ENCODE measurements around the gene CD28. TPM values are rescaled to one million over a fixed set of nuclear protein-coding genes. Genes with fewer than 3 reads are reported as not detected.

Gene CD28
- under 1 TPM; 0.05 to 0.51 TPM for total RNA-seq

- intact Hi-C loops (cut with DNase I), result no loop called here
- no peak for DNase-seq (ENCODE audit: low spot score)
- TF ChIP-seq POLR2AphosphoS5 (IDR thresholded peaks at IDR 0.05) (no peak), CTCF (IDR thresholded peaks at IDR 0.05) (no peak), POLR2A (IDR thresholded peaks at IDR 0.05) (no peak)
Observed at GRCh38 chr2:203706403-203706802, at the start of gene CD28. CD28 (plus strand) TSS chr2:203706639; CDS start chr2:203706697, 58 bp downstream.

GRCh38 chr2:203659331-203660049 lies 46.9 kb upstream of the CD28 start:
- DNase-seq (ENCODE audit: low spot score), result no peak
- Histone ChIP-seq H3K9me3 (no peaks in the 10 kb centered on the region), H3K4me3 (no peak overlapping the region), H3K4me1 (replicated peaks) (no peaks in the 10 kb centered on the region), H3K27me3 (replicated peaks; ENCODE audit: insufficient read depth) (no peaks in the 10 kb centered on the region), H3K36me3 (no peaks in the 10 kb centered on the region), H3K27ac (no peak overlapping the region)
- intact Hi-C loops (cut with DNase I), result loop anchor here (10.0 kb wide), 1 partner anchor 175 kb away; no protein-coding TSS in a partner anchor
- TF ChIP-seq POLR2AphosphoS5 (IDR thresholded peaks at IDR 0.05) (no peak), POLR2A (IDR thresholded peaks at IDR 0.05) (no peak), CTCF (IDR thresholded peaks at IDR 0.05) (no peak)
- 85% methylated on average over 4 of the region's 4 CpGs for WGBS

More at GRCh38 chr2:203706403-203706802, at the start of gene CD28:
- Histone ChIP-seq H3K27ac (no peak within 1 kb of the TSS), H3K9me3 (no peaks in the 10 kb centered on the region), H3K36me3 (no peaks in the 10 kb centered on the region), H3K27me3 (replicated peaks; ENCODE audit: insufficient read depth) (no peaks in the 10 kb centered on the region), H3K4me3 (no peak within 1 kb of the TSS), H3K4me1 (replicated peaks) (no peaks in the 10 kb centered on the region)
- 72% methylated on average over 9 of the region's 9 CpGs for WGBS

DNA sequence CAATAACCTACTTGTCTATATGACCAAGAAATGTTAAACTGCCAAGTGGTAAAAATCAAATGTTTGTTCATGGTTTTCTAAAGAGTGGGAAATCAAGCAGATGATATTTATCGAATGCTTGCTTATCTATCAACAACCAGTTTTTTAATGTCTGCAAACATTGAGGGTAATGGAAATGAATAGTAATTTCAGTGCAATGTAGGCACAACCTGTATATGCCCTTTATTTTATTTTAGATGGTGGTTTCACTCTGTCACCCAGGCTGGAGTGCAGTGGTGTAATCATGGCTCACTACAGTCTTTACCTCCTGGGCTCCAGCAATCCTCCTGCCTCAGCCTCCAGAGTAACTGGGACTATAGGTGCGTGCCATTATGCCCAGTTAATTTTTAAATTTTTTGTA lies 46.0 kb upstream of the CD28 start:
- TF ChIP-seq POLR2A (IDR thresholded peaks at IDR 0.05), result no peak
- no peak for TF ChIP-seq CTCF (IDR thresholded peaks at IDR 0.05)
- no peak for TF ChIP-seq POLR2AphosphoS5 (IDR thresholded peaks at IDR 0.05)
- Histone ChIP-seq H3K36me3 (no peaks in the 10 kb centered on the region), H3K9me3 (no peaks in the 10 kb centered on the region), H3K4me3 (no peak overlapping the region), H3K27ac (no peak overlapping the region), H3K27me3 (replicated peaks; ENCODE audit: insufficient read depth) (no peaks in the 10 kb centered on the region), H3K4me1 (replicated peaks) (no peaks in the 10 kb centered on the region)
- WGBS, result 88% methylated on average over 2 of the region's 2 CpGs
- DNase-seq (ENCODE audit: low spot score), result no peak
- intact Hi-C loops (cut with DNase I), result no loop called here

DNA sequence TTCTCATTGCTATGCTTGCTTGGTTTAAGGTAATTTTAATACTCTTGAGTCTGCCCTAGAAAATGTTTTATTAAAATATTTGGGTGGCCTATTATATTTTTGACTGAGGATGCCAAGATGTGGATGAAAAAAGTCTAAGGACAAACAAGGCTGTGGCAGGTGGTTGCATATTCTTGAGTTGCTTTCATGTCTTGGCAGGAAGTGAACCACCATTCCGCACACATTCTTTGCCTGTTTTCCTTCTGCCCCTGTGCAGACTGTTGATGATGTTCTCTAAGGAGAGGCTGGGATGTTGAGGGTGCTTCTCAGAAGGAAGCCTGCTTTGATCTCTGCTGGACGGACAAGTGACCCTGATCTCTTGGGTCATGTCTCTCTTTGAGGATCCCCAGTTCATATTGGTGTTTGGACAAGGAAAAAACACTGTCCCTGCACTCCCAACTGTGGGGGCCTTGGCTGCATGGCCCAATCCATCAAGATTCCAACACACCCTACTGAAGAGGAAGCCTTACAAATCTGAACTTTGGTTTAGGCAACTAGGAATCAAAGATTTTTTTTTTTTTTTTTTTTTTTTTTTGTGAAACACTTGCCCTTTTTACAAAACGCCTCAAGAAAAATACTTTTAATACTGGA lies 45.0 kb upstream of the CD28 start:
- DNase-seq (ENCODE audit: low spot score), result no peak
- Histone ChIP-seq H3K4me3 (no peak overlapping the region), H3K27me3 (replicated peaks; ENCODE audit: insufficient read depth) (no peaks in the 10 kb centered on the region), H3K4me1 (replicated peaks) (no peaks in the 10 kb centered on the region), H3K36me3 (no peaks in the 10 kb centered on the region), H3K27ac (no peak overlapping the region), H3K9me3 (no peaks in the 10 kb centered on the region)
- 81% methylated on average over 3 of the region's 3 CpGs for WGBS
- no peak for TF ChIP-seq POLR2A (IDR thresholded peaks at IDR 0.05)
- intact Hi-C loops (cut with DNase I), result no loop called here

DNA sequence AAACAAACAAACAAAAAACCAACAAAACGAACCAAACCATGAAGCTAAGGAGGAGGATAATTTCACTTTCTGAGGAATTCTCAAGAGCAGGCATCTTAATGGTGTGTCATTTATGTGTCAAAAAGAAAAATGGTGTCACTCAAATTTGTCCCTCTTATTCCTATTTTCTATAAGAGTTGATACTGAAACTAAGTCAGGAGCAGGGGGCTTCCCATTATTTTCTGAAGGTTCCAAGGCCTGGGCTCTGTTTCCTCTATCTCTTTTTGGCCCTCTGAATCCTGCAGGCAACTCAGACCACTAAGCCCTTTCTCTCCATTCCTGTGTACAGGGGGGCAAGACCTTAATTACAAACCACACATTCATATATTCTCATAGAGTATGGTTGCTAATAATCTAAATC lies 44.0 kb upstream of the CD28 start:
- Histone ChIP-seq H3K36me3 (no peaks in the 10 kb centered on the region), H3K4me1 (replicated peaks) (no peaks in the 10 kb centered on the region), H3K4me3 (no peak overlapping the region), H3K27me3 (replicated peaks; ENCODE audit: insufficient read depth) (no peaks in the 10 kb centered on the region), H3K27ac (no peak overlapping the region), H3K9me3 (no peaks in the 10 kb centered on the region)
- 0% methylated on average over 1 of the region's 1 CpG for WGBS
- TF ChIP-seq CTCF (IDR thresholded peaks at IDR 0.05), result no peak
- TF ChIP-seq POLR2AphosphoS5 (IDR thresholded peaks at IDR 0.05), result no peak
- no peak for TF ChIP-seq POLR2A (IDR thresholded peaks at IDR 0.05)
- DNase-seq (ENCODE audit: low spot score), result no peak
- intact Hi-C loops (cut with DNase I), result no loop called here

Data from prostate gland (tissue), 2 donors.